AG09309 (cell line): ENCODE measurements around the gene HOXB5.

Experiments used
- DNase-seq: peaks from one replicate; pipeline ENCODE4 v3.0.0-alpha.2; 2010; ENCODE audit warnings: low read depth
- H3K4me3 ChIP-seq: 2 replicates; pipeline ENCODE4 v1.5.1; 2011; ENCODE audit warnings: mild to moderate bottlenecking, low read depth, low read length, moderate library complexity; ENCODE audit not compliant: control insufficient read depth
- TF ChIP-seq, protein P1 (sequence below): IDR thresholded peaks from 2 replicates; pipeline ENCODE4 v1.5.1; 2011; ENCODE audit warnings: mild to moderate bottlenecking, low read depth, low read length, inconsistent platforms; ENCODE audit not compliant: insufficient read depth, control insufficient read depth; ENCODE audit errors: missing control alignments

Gene HOXB5

GRCh38 chr17:48596000-48596734 is 2.6 kb upstream of the HOXB5 start:
- TF ChIP-seq, protein P1, sequence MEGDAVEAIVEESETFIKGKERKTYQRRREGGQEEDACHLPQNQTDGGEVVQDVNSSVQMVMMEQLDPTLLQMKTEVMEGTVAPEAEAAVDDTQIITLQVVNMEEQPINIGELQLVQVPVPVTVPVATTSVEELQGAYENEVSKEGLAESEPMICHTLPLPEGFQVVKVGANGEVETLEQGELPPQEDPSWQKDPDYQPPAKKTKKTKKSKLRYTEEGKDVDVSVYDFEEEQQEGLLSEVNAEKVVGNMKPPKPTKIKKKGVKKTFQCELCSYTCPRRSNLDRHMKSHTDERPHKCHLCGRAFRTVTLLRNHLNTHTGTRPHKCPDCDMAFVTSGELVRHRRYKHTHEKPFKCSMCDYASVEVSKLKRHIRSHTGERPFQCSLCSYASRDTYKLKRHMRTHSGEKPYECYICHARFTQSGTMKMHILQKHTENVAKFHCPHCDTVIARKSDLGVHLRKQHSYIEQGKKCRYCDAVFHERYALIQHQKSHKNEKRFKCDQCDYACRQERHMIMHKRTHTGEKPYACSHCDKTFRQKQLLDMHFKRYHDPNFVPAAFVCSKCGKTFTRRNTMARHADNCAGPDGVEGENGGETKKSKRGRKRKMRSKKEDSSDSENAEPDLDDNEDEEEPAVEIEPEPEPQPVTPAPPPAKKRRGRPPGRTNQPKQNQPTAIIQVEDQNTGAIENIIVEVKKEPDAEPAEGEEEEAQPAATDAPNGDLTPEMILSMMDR, result no peak
- no peak for DNase-seq
- no peak overlapping the region for H3K4me3 ChIP-seq

DNA sequence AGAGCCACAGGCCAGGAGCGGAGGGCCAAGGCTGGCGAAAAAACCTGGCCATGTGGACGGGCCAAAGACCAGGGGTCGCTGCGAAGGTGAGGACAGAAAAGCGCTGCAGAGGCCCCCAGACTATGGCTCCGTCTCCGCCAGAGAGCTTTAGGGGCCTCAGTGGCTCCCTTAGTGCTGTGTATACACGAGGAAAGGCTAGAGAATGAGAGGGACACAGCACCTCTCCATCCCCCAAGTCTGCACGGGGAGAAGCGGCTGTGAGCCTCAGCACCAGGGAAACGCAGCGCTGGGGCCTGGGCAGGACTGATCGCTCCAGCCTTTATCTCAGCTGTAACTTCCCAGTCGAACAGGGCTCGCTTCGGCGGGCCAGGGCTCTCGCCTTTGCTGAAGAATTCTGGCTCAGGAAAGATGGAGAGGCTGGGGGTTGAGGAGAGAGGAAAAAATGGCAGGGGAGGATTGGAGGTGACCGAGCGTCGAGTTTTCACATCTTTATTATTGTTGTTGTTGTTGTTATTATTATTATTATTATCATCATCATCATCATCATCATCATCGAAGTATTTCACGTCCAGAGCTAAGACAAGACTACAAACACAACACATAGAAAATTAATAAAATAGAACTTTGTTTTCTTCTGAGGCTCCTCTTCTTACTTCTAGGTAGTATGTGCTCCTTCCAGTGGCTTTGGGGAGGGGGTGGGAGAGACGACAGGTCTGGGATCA is 1.9 kb upstream of the HOXB5 start:
- no peak overlapping the region for H3K4me3 ChIP-seq
- no peak for DNase-seq
- TF ChIP-seq, protein P1, result no peak

DNA sequence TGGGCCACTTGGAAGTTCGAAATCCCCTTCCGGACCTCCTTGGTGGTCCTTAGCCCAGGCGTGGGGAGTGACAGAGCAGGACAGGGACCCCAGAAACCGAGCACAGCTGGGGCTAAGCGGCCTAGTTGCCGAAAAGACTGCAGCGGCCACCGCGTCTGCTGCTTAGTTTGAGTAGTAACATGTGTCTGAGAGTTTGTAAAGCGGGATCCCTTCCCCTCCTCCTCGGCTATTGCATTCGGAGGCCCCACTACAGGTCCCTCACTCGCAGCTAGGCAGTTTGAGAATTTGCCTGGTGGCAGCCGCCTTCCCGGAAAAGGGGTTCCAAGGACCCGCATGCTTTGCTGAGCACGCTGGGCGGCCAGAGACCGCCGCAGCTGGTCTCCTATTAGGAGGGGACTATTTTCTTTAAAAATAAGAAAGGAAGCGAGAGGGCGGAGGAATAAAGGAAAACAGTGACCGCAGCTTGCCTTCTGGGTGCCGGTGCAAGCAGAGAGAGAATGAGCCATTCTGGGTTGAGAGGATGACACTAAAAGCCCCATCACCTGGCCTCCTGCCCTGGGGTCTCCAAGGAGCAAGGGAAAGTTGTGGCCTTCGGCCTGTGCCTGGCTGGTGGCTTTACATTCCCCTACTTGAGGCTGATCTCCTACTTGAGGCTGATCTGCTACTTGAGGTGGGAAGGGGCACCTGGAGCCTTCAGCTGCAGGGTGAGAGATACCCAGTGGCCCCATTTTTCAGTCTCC is 1.1 kb upstream of the HOXB5 start:
- H3K4me3 ChIP-seq, result no peak overlapping the region
- DNase-seq, result no peak
- TF ChIP-seq, protein P1, result no peak

DNA sequence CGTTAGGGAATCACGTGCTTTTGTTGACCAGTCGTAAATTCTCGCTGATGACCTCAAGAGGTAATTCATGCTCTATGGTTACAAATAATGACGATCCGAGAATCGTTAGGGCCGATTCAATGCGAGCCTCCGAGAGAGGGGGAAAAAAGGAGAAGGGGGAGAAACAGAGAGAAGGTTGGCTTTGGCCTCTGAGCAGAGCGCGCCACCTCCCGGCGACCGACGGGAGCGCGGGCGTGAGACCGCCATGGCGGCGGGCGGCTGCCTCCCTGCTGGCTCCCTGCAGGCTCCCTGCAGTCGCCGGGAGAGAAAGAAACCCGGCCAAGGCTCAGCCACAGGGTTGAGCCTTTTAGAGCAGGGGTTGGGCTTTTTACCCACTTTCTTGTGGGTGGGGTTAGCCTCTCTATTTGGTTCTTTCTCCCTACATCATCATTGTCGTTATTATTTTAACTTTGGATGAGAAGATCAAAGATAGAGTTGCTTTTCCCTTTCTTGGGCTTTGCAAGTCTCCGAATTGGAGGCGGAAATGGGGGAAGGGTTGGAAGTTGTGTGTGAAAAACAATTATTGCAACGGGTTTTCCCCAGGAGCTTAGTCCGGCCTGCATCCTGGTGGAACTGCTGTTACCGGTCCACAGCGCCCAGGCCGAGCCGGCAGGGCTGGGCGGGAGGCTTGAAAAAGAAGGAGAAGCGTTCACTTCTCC is 410 bp upstream of the HOXB5 start:
- TF ChIP-seq, protein P1, result peak; percentile 84
- H3K4me3 ChIP-seq, result no peak overlapping the region
- DNase-seq, result no peak

- TF ChIP-seq, protein P1, result no peak
- no peak overlapping the region for H3K4me3 ChIP-seq
- DNase-seq, result no peak
These were observed 1.0 kb downstream of the HOXB5 start for GRCh38 chr17:48592577-48592976.

DNA sequence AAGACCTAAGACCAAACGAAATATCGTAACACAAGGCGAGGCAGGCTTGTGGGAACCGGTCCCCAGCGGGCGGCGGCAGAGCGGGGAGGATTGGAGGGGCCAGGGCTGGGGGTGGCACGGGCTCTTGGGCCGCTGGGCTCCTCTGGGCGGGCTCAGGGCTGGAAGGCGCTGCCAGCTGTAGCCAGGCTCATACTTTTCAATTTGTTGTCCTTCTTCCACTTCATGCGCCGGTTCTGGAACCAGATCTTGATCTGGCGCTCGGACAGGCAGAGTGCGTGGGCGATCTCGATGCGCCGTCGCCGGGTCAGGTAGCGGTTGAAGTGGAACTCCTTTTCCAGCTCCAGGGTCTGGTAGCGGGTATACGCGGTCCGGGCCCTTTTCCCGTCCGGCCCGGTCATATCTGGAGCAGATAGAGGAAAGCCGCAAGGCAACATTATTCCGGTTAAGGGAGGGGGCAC is 1.5 kb downstream of the HOXB5 start:
- no peak for DNase-seq
- no peak overlapping the region for H3K4me3 ChIP-seq
- TF ChIP-seq, protein P1, result no peak
